ENCODE data around the gene RAB4A. TPM values are rescaled to one million over a fixed set of nuclear protein-coding genes. Genes with fewer than 3 reads are reported as not detected.
A peak's percentile ranks its signal among the peaks of the same experiment; 100 is the strongest.
"Not testable (repeated sequence)": the region's sequence is repeated elsewhere in the genome, so short reads cannot be mapped to it uniquely, and the experiment has no call there.

RAB4A gene
- total and polyA plus RNA-seq, 9 of the 15 experiments (the other 6 are each of a cell fraction or from before 2014, with no cell fraction given), result 8.3 to 61.0 (median 26.7) TPM

GRCh38 chr1:229327765-229328164 is 56.9 kb downstream of the RAB4A start:
- peaks cover 22% of the 10 kb centered on the region; the same call in 2 of the 3 replicates for H3K79me2 ChIP-seq (ENCODE audit: control insufficient read depth, insufficient read depth, low read length)
- H3K9me1 ChIP-seq (ENCODE audit: control insufficient read depth, insufficient read depth, low read length); H3K9me3 ChIP-seq (replicated peaks; ENCODE audit: control insufficient read depth, insufficient read depth, low read depth, low read length); POLR2A ChIA-PET; intact Hi-C loops (cut with micrococcal nuclease); H3K4me2 ChIP-seq (ENCODE audit: insufficient read depth, low read length); H3K27ac ChIP-seq (ENCODE audit: extremely low read depth, low read depth, low read length); H4K20me1 ChIP-seq (replicated peaks; ENCODE audit: control insufficient read depth, insufficient read depth, low read length); in situ Hi-C loops (cut with MboI); ATAC-seq; H3K4me1 ChIP-seq (replicated peaks in 1 of 2; ENCODE audit: control insufficient read depth in 2 of 2, insufficient read depth in 2 of 2, low read length in 2 of 2); H3K27me3 ChIP-seq (ENCODE audit: control insufficient read depth in 2 of 2, insufficient read depth in 2 of 2, low read length in 2 of 2); H3K9ac ChIP-seq (ENCODE audit: insufficient read depth in 1 of 2, low read depth in 2 of 2, low read length in 2 of 2); BruUV-seq (replicated peaks); FAIRE-seq; H2AFZ ChIP-seq (ENCODE audit: low read depth, low read length); CTCF ChIA-PET (ENCODE audit: low intra/inter-chr PET ratio); DNase-seq (ENCODE audit: extremely low read depth in 1 of 4, low spot score in 3 of 4); H3K4me3 ChIP-seq: not testable (repeated sequence)
- WGBS (ENCODE audit: insufficient coverage, low coverage, missing lambda C conversion rate), result 84% methylated on average over 4 of the region's 6 CpGs
- peaks cover 53% of the 10 kb centered on the region for H3K36me3 ChIP-seq (ENCODE audit: control insufficient read depth, insufficient read depth, low read length)

DNA sequence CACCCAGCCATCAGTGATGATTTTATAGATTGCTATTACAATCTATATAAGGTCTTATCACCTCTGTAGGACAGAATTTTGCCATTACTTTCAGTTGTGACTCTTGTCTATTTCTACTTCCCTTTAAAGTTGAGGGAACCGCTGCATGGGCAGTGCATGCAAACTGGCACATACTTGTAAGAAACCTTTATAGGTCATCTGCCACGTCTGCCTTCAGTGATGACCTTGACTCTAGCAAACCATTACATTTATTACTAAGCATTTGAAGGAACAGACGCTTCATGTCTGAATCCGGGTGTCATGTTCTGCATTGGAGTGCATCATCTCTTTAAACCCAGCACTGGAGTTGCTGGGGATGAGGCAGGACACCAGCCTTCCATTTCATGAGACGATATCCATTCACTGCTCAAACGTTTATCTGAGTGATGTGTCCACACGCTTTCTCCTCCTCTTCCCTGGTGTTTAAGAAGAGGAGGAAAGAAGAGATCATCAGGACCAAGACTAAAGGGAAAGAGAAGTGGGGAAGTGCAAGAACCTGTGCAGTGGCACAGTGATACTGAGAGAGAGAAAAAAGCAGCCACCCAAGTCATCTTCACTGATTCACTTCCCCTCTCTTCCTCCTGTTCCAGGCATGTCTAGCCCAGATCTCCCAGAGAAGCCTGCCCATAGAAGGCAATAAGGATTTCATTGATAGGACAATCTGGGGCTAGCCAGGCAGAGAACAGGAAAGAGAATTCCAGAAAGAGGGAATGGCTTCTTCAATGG is 57.9 kb downstream of the RAB4A start:
- ATAC-seq, result no peak
- no peak for FAIRE-seq
- Histone ChIP-seq H3K9ac (ENCODE audit: insufficient read depth in 1 of 2, low read depth in 2 of 2, low read length in 2 of 2) (no peak overlapping the region), H3K9me1 (ENCODE audit: control insufficient read depth, insufficient read depth, low read length) (no peaks in the 10 kb centered on the region), H3K4me3 (no peak overlapping the region), H4K20me1 (replicated peaks; ENCODE audit: control insufficient read depth, insufficient read depth, low read length) (no peaks in the 10 kb centered on the region; the same call in 1 of the 2 replicates), H3K36me3 (ENCODE audit: control insufficient read depth, insufficient read depth, low read length) (peaks cover 42% of the 10 kb centered on the region), H2AFZ (ENCODE audit: low read depth, low read length) (no peak overlapping the region), H3K4me1 (replicated peaks in 1 of 2; ENCODE audit: control insufficient read depth in 2 of 2, insufficient read depth in 2 of 2, low read length in 2 of 2) (no peaks in the 10 kb centered on the region), H3K79me2 (ENCODE audit: control insufficient read depth, insufficient read depth, low read length) (peaks cover 22% of the 10 kb centered on the region; the same call in 2 of the 3 replicates), H3K9me3 (replicated peaks; ENCODE audit: control insufficient read depth, insufficient read depth, low read depth, low read length) (no peaks in the 10 kb centered on the region), H3K27ac (ENCODE audit: extremely low read depth, low read depth, low read length) (no peak overlapping the region), H3K4me2 (ENCODE audit: insufficient read depth, low read length) (no peak overlapping the region), H3K27me3 (ENCODE audit: control insufficient read depth in 2 of 2, insufficient read depth in 2 of 2, low read length in 2 of 2) (no peaks in the 10 kb centered on the region)
- BruUV-seq (replicated peaks), result no TSS peak
- in situ Hi-C loops (cut with MboI), result no loop called here
- TF ChIP-seq, protein P1, sequence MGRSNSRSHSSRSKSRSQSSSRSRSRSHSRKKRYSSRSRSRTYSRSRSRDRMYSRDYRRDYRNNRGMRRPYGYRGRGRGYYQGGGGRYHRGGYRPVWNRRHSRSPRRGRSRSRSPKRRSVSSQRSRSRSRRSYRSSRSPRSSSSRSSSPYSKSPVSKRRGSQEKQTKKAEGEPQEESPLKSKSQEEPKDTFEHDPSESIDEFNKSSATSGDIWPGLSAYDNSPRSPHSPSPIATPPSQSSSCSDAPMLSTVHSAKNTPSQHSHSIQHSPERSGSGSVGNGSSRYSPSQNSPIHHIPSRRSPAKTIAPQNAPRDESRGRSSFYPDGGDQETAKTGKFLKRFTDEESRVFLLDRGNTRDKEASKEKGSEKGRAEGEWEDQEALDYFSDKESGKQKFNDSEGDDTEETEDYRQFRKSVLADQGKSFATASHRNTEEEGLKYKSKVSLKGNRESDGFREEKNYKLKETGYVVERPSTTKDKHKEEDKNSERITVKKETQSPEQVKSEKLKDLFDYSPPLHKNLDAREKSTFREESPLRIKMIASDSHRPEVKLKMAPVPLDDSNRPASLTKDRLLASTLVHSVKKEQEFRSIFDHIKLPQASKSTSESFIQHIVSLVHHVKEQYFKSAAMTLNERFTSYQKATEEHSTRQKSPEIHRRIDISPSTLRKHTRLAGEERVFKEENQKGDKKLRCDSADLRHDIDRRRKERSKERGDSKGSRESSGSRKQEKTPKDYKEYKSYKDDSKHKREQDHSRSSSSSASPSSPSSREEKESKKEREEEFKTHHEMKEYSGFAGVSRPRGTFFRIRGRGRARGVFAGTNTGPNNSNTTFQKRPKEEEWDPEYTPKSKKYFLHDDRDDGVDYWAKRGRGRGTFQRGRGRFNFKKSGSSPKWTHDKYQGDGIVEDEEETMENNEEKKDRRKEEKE (IDR thresholded peaks at IDR 0.05; ENCODE audit: borderline replicate concordance in 1 of 2, control insufficient read depth in 1 of 2, low read depth in 2 of 2, low read length in 1 of 2), result no peak
- peak in 1 of 2 experiments; percentile 59; a peak in 1 of 4 replicates for TF ChIP-seq SRF (CRISPR knock-in tag; IDR thresholded peaks at IDR 0.05)
- ChIA-PET CTCF (ENCODE audit: low intra/inter-chr PET ratio) (no interaction called here), POLR2A (interaction anchor here (0.5 kb wide), 1 partner anchor 1191 kb away, joined by 4 read pairs; no protein-coding TSS in a partner anchor)
- intact Hi-C loops (cut with micrococcal nuclease), result no loop called here
- 57% methylated on average over 6 of the region's 7 CpGs for WGBS (ENCODE audit: insufficient coverage, low coverage, missing lambda C conversion rate)
- DNase-seq (ENCODE audit: extremely low read depth in 1 of 4, low spot score in 3 of 4), result no peak
